Nucleus accumbens (tissue), 56 donors: ENCODE data around the gene PCDHGA1.
A peak's percentile ranks its signal among the peaks of the same experiment; 100 is the strongest.

ENCODE experiments used
- DNase-seq, 56 donors: peaks; one replicate each; lab custom pipeline; 2025; lab: John Stamatoyannopoulos, UW

The PCDHGA1 gene

GRCh38 chr5:141522301-141522700 is 192.0 kb downstream of the PCDHGA1 start:
- DNase-seq, result no peak

GRCh38 chr5:141523991-141524390 is 193.7 kb downstream of the PCDHGA1 start:
- DNase-seq, result no peak

GRCh38 chr5:141524604-141525597 is 194.6 kb downstream of the PCDHGA1 start:
- DNase-seq, result peak in 54 of 56 donors; percentile 25 to 88 (median 72)

- DNase-seq, result no peak
Observed at GRCh38 chr5:141525653-141526052, 195.3 kb downstream of the PCDHGA1 start.

GRCh38 chr5:141527426-141527825 is 197.1 kb downstream of the PCDHGA1 start:
- no peak for DNase-seq

- peak in 1 of 56 donors; percentile 22 for DNase-seq
Observed at GRCh38 chr5:141528291-141528984, 198.1 kb downstream of the PCDHGA1 start.

GRCh38 chr5:141529002-141529401 is 198.7 kb downstream of the PCDHGA1 start:
- DNase-seq, result no peak

GRCh38 chr5:141529873-141530272 is 199.6 kb downstream of the PCDHGA1 start:
- DNase-seq, result no peak

- DNase-seq, result no peak
Observed at GRCh38 chr5:141532726-141533125, 202.4 kb downstream of the PCDHGA1 start.

GRCh38 chr5:141533897-141534296 is 203.6 kb downstream of the PCDHGA1 start:
- no peak for DNase-seq

GRCh38 chr5:141534492-141535213 is 204.3 kb downstream of the PCDHGA1 start:
- no peak for DNase-seq

GRCh38 chr5:141543053-141543452 is 212.7 kb downstream of the PCDHGA1 start:
- no peak for DNase-seq

GRCh38 chr5:141547488-141547887 is 217.2 kb downstream of the PCDHGA1 start:
- no peak for DNase-seq

GRCh38 chr5:141547921-141548320 is 217.6 kb downstream of the PCDHGA1 start:
- no peak for DNase-seq

GRCh38 chr5:141557681-141558136 is 227.4 kb downstream of the PCDHGA1 start:
- peak; percentile 35 to 97 (median 86) for DNase-seq

- peak in 5 of 56 donors; percentile 2 to 24 (median 12) for DNase-seq
Observed at GRCh38 chr5:141558150-141558549, 227.8 kb downstream of the PCDHGA1 start.

GRCh38 chr5:141559461-141559860 is 229.1 kb downstream of the PCDHGA1 start:
- no peak for DNase-seq

GRCh38 chr5:141560151-141560550 is 229.8 kb downstream of the PCDHGA1 start:
- peak in 1 of 56 donors; percentile 7 for DNase-seq

- peak; percentile 18 to 94 (median 79) for DNase-seq
Observed at GRCh38 chr5:141560725-141561483, 230.6 kb downstream of the PCDHGA1 start.
